SJCRH30 (cell line): ENCODE results near the gene MAML3. TPM values are rescaled to one million over a fixed set of nuclear protein-coding genes. Genes with fewer than 3 reads are reported as not detected.

Experiments used
- DNase-seq, 2 experiments: peaks; one replicate each; pipeline ENCODE4 v3.0.0-alpha.2; 2015 to 2020
- H3K27ac ChIP-seq: fragments of 250-450 bp; sonication (Bioruptor Pico); 2 replicates; pipeline ENCODE4 v1.5.1; 2020; ENCODE audit warnings: mild to moderate bottlenecking, moderate library complexity
- H3K27me3 ChIP-seq: fragments of 250-450 bp; sonication (Bioruptor Pico); 2 replicates; pipeline ENCODE4 v1.5.1; 2020; ENCODE audit warnings: mild to moderate bottlenecking, moderate library complexity
- H3K36me3 ChIP-seq: fragments of 250-450 bp; sonication (Bioruptor Pico); 2 replicates; pipeline ENCODE4 v1.5.1; 2020; ENCODE audit warnings: mild to moderate bottlenecking, moderate library complexity
- H3K4me1 ChIP-seq: fragments of 250-450 bp; sonication (Bioruptor Pico); 2 replicates; pipeline ENCODE4 v1.5.1; 2020; ENCODE audit warnings: mild to moderate bottlenecking, moderate library complexity
- H3K4me3 ChIP-seq: fragments of 250-450 bp; sonication (Bioruptor Pico); 2 replicates; pipeline ENCODE4 v1.5.1; 2020; ENCODE audit warnings: mild to moderate bottlenecking, moderate library complexity
- H3K9me3 ChIP-seq: fragments of 250-450 bp; sonication (Bioruptor Pico); replicated peaks from 2 replicates; pipeline ENCODE4 v1.5.1; 2020; ENCODE audit warnings: mild to moderate bottlenecking, moderate library complexity
- total RNA-seq: library from RNA; depleted of rRNA; stranded (reverse); fragments of >200 nt; shearing (Covaris generic); gene quantifications from 2 replicates; pipeline ENCODE4 v1.2.3, GENCODE V29; 2014

The MAML3 gene
- total RNA-seq, 1 experiment from 2014 or later, result 0.42 TPM

DNA sequence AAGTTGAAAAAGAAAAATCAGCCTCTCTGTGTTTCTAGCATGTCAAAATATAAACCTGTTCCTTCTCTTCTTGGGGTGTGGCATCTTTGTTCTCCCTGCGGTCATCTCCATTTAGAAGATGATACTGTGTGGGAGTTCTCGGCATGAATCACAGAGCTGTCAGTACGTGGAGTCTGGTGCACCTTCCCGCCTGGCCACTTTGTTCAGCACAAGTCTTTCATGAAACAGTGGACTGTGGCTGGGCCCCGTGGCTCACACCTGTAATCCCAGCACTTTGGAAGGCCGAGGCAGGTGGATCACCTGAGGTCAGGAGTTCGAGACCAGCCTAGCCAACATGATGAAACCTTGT, 166.5 kb downstream of the MAML3 start:
- Histone ChIP-seq H3K4me3 (no peak overlapping the region), H3K27me3 (no peaks in the 10 kb centered on the region), H3K36me3 (no peaks in the 10 kb centered on the region), H3K27ac (no peak overlapping the region), H3K4me1 (peaks cover 17% of the 10 kb centered on the region), H3K9me3 (no peaks in the 10 kb centered on the region)
- no peak for DNase-seq

GRCh38 chr4:139986689-139987501, 167.1 kb downstream of the MAML3 start:
- no peak overlapping the region for H3K4me3 ChIP-seq
- no peaks in the 10 kb centered on the region for H3K27me3 ChIP-seq
- DNase-seq, result no peak
- H3K9me3 ChIP-seq, result no peaks in the 10 kb centered on the region
- no peaks in the 10 kb centered on the region for H3K36me3 ChIP-seq
- H3K27ac ChIP-seq, result no peak overlapping the region
- peaks cover 17% of the 10 kb centered on the region for H3K4me1 ChIP-seq

- Histone ChIP-seq H3K4me3 (no peak overlapping the region), H3K36me3 (no peaks in the 10 kb centered on the region), H3K27ac (no peak overlapping the region), H3K27me3 (no peaks in the 10 kb centered on the region), H3K9me3 (no peaks in the 10 kb centered on the region), H3K4me1 (peaks cover 17% of the 10 kb centered on the region)
- DNase-seq, result no peak
These were observed 167.9 kb downstream of the MAML3 start for GRCh38 chr4:139986106-139986505.

- peaks cover 17% of the 10 kb centered on the region for H3K4me1 ChIP-seq
- DNase-seq, result no peak
- H3K27ac ChIP-seq, result no peak overlapping the region
- no peaks in the 10 kb centered on the region for H3K9me3 ChIP-seq
- no peaks in the 10 kb centered on the region for H3K27me3 ChIP-seq
- no peak overlapping the region for H3K4me3 ChIP-seq
- H3K36me3 ChIP-seq, result no peaks in the 10 kb centered on the region
These were observed 168.6 kb downstream of the MAML3 start for GRCh38 chr4:139985401-139985800.

- H3K4me1 ChIP-seq, result peaks cover 15% of the 10 kb centered on the region
- H3K4me3 ChIP-seq, result no peak overlapping the region
- H3K27ac ChIP-seq, result no peak overlapping the region
- H3K36me3 ChIP-seq, result no peaks in the 10 kb centered on the region
- H3K27me3 ChIP-seq, result no peaks in the 10 kb centered on the region
- no peaks in the 10 kb centered on the region for H3K9me3 ChIP-seq
- DNase-seq, result no peak
These were observed 169.5 kb downstream of the MAML3 start for GRCh38 chr4:139984471-139984870.

DNA sequence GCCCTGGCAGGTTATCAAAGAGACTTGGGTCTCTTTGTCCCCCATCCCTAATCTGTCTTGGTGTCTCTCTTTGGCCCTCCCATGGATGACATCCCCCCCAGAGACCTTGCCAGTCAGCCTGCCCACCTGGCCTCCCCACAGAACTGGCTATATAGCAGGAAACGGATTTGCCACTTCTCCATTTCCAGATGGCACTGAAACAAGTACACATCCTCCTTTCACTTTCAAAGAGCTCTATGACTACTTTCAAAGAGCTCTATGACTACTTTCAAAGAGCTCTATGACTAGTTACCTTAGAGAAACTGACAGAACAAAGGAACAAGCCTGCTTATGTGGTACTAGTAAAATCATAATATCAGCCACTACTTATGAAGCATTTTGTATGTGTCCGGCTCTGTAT, 175.3 kb downstream of the MAML3 start:
- Histone ChIP-seq H3K36me3 (no peaks in the 10 kb centered on the region), H3K9me3 (no peaks in the 10 kb centered on the region), H3K4me1 (no peaks in the 10 kb centered on the region), H3K27me3 (no peaks in the 10 kb centered on the region), H3K4me3 (no peak overlapping the region), H3K27ac (no peak overlapping the region)
- DNase-seq, result no peak

DNA sequence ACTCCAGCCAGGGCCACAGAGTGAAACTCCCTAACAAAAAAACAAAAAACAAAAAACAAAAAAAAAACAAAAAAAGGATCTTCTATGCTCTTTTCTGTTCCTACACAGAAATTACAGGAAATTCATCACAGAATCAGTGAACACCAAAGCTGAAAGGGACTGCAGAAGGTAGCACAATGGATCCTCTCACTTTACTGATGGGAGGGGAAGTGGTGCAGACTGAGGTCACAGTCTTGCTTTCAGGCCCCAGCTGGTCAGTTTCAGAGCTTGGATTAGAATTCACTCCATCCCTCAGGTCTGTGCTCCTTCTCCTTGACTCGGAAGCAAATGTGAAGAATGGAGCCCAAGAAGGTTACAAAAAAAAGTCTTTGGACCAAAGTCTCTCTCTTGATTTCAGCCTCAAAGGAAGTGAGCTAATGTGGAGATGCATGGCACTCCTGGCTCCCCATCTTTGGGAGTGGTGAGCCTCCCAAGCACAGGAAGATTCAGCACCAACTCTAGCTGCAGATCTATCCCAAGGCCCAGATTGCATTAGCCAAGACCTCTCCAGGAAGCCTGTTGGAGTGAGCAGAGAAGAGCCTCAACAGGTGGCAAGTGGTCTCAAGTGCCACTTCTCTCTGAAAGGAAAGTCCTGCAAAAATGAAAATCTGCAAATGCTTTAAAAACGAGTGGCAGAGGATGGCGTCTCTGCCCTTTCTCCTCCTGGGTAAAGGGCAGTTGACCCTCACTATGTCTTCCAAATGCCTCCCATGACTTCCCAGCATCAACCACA, 176.0 kb downstream of the MAML3 start:
- Histone ChIP-seq H3K27ac (no peak overlapping the region), H3K9me3 (no peaks in the 10 kb centered on the region), H3K36me3 (no peaks in the 10 kb centered on the region)

DNA sequence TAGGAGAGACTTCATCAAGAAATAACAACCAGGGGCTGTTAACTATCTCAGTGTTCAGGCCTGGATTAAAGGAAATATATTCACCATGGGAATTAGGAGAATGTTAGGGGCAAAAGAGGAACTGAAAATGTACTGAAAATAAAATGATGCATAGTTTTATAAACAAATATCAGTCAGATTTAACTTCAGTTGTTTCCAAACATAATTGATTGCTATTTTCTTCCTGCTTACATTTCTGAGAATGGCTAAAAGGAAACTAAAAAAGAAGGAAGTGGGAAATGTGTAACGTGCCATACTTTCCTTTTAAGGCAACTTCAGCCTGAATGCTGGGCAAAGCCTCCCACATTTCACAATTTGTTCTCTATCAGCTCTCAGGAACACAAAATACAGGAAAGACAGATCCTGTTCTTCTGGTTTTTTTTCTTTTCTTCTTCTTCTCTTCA, 178.1 kb downstream of the MAML3 start:
- Histone ChIP-seq H3K9me3 (no peaks in the 10 kb centered on the region), H3K36me3 (no peaks in the 10 kb centered on the region), H3K4me1 (no peaks in the 10 kb centered on the region), H3K4me3 (no peak overlapping the region), H3K27me3 (no peaks in the 10 kb centered on the region), H3K27ac (no peak overlapping the region)
- DNase-seq, result no peak

More for the DNA sequence above, 176.0 kb downstream of the MAML3 start:
- peak in 1 of 2 experiments; percentile 10 for DNase-seq
- Histone ChIP-seq H3K4me1 (no peaks in the 10 kb centered on the region), H3K4me3 (no peak overlapping the region), H3K27me3 (no peaks in the 10 kb centered on the region)

DNA sequence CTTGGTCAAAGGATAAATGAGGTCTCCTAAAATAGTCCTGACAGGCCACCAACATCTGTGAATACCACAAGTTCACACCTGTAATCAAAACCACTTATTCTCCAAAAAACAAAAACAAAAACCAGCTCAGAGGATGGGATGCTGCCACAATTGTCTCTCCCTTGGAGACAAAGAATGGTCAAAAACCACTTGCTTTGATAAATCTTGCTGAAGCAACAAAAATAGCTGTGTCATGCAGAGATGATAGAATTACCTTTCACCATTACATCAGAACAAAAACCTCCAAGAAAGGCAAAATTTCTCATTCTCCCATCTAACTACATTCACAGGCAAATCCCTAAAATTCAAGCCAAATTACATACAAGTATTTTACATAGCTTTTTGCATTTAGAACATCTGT, 180.4 kb downstream of the MAML3 start:
- H3K27me3 ChIP-seq, result no peaks in the 10 kb centered on the region
- no peak overlapping the region for H3K27ac ChIP-seq
- DNase-seq, result no peak
- no peak overlapping the region for H3K4me3 ChIP-seq
- no peaks in the 10 kb centered on the region for H3K9me3 ChIP-seq
- H3K4me1 ChIP-seq, result no peaks in the 10 kb centered on the region
- no peaks in the 10 kb centered on the region for H3K36me3 ChIP-seq

- H3K27me3 ChIP-seq, result no peaks in the 10 kb centered on the region
- H3K4me3 ChIP-seq, result no peak overlapping the region
- H3K36me3 ChIP-seq, result no peaks in the 10 kb centered on the region
- H3K27ac ChIP-seq, result no peak overlapping the region
- H3K9me3 ChIP-seq, result no peaks in the 10 kb centered on the region
- no peaks in the 10 kb centered on the region for H3K4me1 ChIP-seq
- DNase-seq, result no peak
These were observed 181.0 kb downstream of the MAML3 start for GRCh38 chr4:139973015-139973414.

- Histone ChIP-seq H3K4me1 (no peaks in the 10 kb centered on the region), H3K27ac (no peak overlapping the region), H3K4me3 (no peak overlapping the region), H3K9me3 (no peaks in the 10 kb centered on the region), H3K27me3 (no peaks in the 10 kb centered on the region), H3K36me3 (no peaks in the 10 kb centered on the region)
- no peak for DNase-seq
These were observed 181.7 kb downstream of the MAML3 start for GRCh38 chr4:139972305-139972704.

- Histone ChIP-seq H3K27ac (no peak overlapping the region), H3K9me3 (no peaks in the 10 kb centered on the region), H3K4me3 (no peak overlapping the region), H3K36me3 (no peaks in the 10 kb centered on the region), H3K27me3 (no peaks in the 10 kb centered on the region), H3K4me1 (no peaks in the 10 kb centered on the region)
- no peak for DNase-seq
These were observed 182.9 kb downstream of the MAML3 start for GRCh38 chr4:139971111-139971510.

DNA sequence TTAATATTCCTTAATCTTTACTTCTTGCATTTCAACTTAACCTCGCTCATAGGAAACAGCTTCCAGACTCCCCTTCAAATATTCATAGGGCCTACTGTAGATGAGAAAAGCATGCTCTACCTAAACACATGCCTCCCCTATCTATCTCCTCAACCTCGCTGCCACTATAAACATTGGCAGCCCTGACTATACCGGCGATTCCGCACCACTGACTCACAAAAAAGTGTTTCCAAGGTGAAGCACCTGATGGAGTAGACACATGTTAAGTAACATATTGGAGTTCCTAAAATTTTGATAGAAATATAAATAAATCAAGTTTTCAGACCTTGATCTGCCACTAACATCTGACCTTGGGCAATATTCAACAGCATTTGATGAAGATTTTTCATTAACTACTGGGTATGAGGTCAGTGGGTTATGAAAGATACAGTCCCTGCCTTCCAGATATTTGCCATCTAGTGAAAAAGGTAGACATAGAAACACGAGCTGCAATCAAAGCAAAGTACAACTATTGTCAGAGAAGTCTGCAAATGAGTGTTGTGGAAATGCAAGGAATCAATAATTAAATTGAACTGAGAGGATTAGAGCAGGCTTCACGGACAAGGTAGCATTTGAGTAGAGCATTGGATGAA, 184.2 kb downstream of the MAML3 start:
- H3K27ac ChIP-seq, result no peak overlapping the region
- no peaks in the 10 kb centered on the region for H3K36me3 ChIP-seq
- H3K4me3 ChIP-seq, result no peak overlapping the region
- H3K4me1 ChIP-seq, result no peaks in the 10 kb centered on the region
- no peak for DNase-seq
- H3K9me3 ChIP-seq, result no peaks in the 10 kb centered on the region
- no peaks in the 10 kb centered on the region for H3K27me3 ChIP-seq

GRCh38 chr4:139968831-139969230, 185.2 kb downstream of the MAML3 start:
- no peaks in the 10 kb centered on the region for H3K4me1 ChIP-seq

DNA sequence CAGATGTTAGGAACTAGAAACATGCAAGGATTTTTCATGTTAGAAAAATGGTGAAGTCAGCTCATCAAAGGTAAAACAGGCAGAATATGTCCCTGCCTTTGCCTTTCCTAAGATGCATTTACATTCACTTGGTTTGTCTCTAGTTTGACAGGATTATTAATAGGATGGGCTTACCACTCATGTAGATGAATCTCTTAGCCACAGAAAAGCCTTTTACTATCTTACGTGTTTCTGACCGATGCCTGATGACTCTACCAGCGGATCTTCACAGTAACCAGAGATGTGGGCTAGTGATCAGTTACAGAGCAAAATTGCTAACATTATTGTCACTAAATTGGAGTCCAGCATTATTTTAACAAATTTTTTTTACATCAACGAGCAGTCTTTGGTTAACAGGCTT, 187.6 kb downstream of the MAML3 start:
- H3K4me3 ChIP-seq, result no peak overlapping the region
- DNase-seq, result no peak
- no peaks in the 10 kb centered on the region for H3K36me3 ChIP-seq
- no peak overlapping the region for H3K27ac ChIP-seq
- no peaks in the 10 kb centered on the region for H3K27me3 ChIP-seq
- no peaks in the 10 kb centered on the region for H3K9me3 ChIP-seq
- H3K4me1 ChIP-seq, result no peaks in the 10 kb centered on the region

More at GRCh38 chr4:139968831-139969230, 185.2 kb downstream of the MAML3 start:
- no peaks in the 10 kb centered on the region for H3K36me3 ChIP-seq
- H3K9me3 ChIP-seq, result no peaks in the 10 kb centered on the region
- H3K27me3 ChIP-seq, result no peaks in the 10 kb centered on the region
- no peak overlapping the region for H3K4me3 ChIP-seq
- no peak for DNase-seq
- H3K27ac ChIP-seq, result no peak overlapping the region
